ENCODE data around the gene DSC1. TPM values are rescaled to one million over a fixed set of nuclear protein-coding genes. Genes with fewer than 3 reads are reported as not detected.
A peak's percentile ranks its signal among the peaks of the same experiment; 100 is the strongest.

The DSC1 gene, protein sequence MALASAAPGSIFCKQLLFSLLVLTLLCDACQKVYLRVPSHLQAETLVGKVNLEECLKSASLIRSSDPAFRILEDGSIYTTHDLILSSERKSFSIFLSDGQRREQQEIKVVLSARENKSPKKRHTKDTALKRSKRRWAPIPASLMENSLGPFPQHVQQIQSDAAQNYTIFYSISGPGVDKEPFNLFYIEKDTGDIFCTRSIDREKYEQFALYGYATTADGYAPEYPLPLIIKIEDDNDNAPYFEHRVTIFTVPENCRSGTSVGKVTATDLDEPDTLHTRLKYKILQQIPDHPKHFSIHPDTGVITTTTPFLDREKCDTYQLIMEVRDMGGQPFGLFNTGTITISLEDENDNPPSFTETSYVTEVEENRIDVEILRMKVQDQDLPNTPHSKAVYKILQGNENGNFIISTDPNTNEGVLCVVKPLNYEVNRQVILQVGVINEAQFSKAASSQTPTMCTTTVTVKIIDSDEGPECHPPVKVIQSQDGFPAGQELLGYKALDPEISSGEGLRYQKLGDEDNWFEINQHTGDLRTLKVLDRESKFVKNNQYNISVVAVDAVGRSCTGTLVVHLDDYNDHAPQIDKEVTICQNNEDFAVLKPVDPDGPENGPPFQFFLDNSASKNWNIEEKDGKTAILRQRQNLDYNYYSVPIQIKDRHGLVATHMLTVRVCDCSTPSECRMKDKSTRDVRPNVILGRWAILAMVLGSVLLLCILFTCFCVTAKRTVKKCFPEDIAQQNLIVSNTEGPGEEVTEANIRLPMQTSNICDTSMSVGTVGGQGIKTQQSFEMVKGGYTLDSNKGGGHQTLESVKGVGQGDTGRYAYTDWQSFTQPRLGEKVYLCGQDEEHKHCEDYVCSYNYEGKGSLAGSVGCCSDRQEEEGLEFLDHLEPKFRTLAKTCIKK
- total RNA-seq: not detected

DNA sequence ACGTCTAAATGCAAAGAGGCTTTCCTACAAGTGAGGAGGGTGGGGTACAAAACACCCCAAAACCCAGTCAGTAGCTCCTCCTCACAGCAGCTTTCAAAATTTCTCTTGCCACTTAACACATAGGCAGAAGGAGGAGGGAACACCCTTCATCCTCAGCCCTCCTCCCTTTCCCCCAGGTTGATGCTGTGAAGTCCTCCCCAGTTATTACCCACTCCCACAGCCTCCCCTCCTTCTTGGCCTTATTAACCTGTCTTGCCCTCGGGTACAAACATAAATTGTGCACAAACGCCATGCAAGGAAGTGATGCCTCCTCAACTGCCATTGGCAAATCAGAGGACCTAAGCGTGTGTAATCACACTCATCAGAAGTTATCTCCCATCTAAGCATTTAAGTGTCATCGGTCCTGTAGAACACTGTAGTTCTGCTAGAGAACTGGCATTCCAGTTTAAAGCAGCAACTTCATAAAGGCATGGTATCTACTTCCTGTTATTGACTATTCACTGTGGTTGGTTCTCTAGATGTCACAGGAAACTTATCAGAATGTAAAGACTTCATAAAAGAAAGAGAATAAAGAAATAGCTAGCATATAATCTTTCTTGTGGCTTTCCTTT lies at the start of gene DSC1:
DSC1 (minus strand) TSS at position 32 of the 611 bp plus-strand sequence. CDS start 262 bp downstream, outside the sequence.
- no peaks in the 10 kb centered on the region for H3K9me3 ChIP-seq
- TF ChIP-seq POLR2A (IDR thresholded peaks at IDR 0.05): no peak
- TF ChIP-seq, protein P1, sequence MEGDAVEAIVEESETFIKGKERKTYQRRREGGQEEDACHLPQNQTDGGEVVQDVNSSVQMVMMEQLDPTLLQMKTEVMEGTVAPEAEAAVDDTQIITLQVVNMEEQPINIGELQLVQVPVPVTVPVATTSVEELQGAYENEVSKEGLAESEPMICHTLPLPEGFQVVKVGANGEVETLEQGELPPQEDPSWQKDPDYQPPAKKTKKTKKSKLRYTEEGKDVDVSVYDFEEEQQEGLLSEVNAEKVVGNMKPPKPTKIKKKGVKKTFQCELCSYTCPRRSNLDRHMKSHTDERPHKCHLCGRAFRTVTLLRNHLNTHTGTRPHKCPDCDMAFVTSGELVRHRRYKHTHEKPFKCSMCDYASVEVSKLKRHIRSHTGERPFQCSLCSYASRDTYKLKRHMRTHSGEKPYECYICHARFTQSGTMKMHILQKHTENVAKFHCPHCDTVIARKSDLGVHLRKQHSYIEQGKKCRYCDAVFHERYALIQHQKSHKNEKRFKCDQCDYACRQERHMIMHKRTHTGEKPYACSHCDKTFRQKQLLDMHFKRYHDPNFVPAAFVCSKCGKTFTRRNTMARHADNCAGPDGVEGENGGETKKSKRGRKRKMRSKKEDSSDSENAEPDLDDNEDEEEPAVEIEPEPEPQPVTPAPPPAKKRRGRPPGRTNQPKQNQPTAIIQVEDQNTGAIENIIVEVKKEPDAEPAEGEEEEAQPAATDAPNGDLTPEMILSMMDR (IDR thresholded peaks at IDR 0.05): no peak
- no peak within 1 kb of the TSS for H3K27ac ChIP-seq
- intact Hi-C loops (cut with DNase I; ENCODE audit: low total_unique reads): no loop called here
- DNase-seq: no peak
- no peaks in the 10 kb centered on the region for H3K4me1 ChIP-seq
- H3K27me3 ChIP-seq: no peaks in the 10 kb centered on the region
- H3K36me3 ChIP-seq: no peaks in the 10 kb centered on the region
- no peak within 1 kb of the TSS for H3K4me3 ChIP-seq

DNA sequence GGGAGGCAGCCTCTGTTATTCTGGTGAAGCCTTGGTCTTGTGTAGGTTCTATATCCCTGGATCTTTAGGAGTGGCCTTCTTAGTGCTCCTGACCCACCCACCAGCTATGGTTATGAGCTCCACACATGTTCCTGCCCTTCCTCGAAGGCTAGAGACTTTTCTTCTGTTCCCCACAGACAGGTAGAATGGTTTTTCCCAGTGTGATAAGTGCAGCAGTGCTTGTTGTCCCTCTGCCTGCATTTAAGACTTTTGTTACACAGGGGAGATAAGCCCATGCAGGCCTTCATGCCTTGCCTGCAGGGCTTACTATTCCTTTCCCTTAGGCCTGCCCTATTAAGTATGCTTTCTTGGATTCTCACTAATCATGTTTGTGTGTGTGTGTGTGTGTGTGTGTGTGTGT lies 48.4 kb upstream of the DSC1 start:
- DNase-seq: no peak
- Histone ChIP-seq H3K27ac (no peak overlapping the region), H3K4me3 (no peak overlapping the region), H3K4me1 (no peaks in the 10 kb centered on the region), H3K27me3 (no peaks in the 10 kb centered on the region), H3K9me3 (no peaks in the 10 kb centered on the region), H3K36me3 (no peaks in the 10 kb centered on the region)
- TF ChIP-seq POLR2A (IDR thresholded peaks at IDR 0.05): no peak
- intact Hi-C loops (cut with DNase I; ENCODE audit: low total_unique reads): no loop called here

DNA sequence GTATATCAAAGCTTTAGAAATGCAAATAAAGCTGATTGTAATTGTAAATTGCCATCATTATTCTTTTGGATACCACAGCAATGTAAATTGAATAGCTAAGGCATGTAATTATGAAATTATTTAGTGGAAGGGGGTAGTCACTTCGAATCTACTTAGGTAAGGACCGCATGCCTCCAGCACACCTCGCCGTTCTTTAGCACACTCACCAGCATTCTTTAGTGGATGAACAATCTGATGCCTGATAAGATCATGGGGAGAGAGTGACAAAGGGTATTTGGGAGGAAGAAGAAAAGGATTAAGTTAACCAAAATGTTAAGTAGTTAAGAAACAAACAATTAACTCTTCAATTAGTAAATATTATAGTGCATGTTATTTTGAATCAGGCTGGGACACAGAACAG lies 46.4 kb upstream of the DSC1 start:
- Histone ChIP-seq H3K27me3 (no peaks in the 10 kb centered on the region), H3K4me1 (no peaks in the 10 kb centered on the region), H3K27ac (no peak overlapping the region), H3K4me3 (no peak overlapping the region), H3K36me3 (no peaks in the 10 kb centered on the region), H3K9me3 (no peaks in the 10 kb centered on the region)
- TF ChIP-seq POLR2A (IDR thresholded peaks at IDR 0.05): no peak
- TF ChIP-seq, protein P1 (IDR thresholded peaks at IDR 0.05): no peak
- no peak for DNase-seq
- intact Hi-C loops (cut with DNase I; ENCODE audit: low total_unique reads): no loop called here

DNA sequence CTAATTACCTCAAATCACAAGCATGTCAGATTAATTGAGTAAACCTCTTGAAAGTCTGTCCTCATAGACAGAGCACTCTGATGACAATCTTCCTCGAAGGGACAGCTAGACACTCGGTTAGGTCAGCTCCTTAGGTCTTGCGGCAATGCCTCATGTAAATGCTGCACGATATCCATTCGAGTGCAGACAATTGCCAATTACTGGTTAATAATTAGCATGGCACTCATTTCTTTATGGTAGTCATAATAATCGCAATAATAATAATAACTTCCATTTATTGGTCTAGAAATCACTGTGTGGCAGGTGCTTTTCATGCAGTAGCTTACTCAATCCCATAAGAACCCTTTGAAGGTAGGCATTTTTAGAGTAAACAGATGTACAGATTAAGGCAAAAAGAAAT lies 44.7 kb upstream of the DSC1 start:
- Histone ChIP-seq H3K27ac (no peak overlapping the region), H3K27me3 (no peaks in the 10 kb centered on the region), H3K9me3 (no peaks in the 10 kb centered on the region), H3K4me3 (no peak overlapping the region), H3K4me1 (no peaks in the 10 kb centered on the region), H3K36me3 (no peaks in the 10 kb centered on the region)
- intact Hi-C loops (cut with DNase I; ENCODE audit: low total_unique reads): no loop called here
- DNase-seq: no peak
- TF ChIP-seq, protein P1 (IDR thresholded peaks at IDR 0.05): no peak
- TF ChIP-seq POLR2A (IDR thresholded peaks at IDR 0.05): no peak

DNA sequence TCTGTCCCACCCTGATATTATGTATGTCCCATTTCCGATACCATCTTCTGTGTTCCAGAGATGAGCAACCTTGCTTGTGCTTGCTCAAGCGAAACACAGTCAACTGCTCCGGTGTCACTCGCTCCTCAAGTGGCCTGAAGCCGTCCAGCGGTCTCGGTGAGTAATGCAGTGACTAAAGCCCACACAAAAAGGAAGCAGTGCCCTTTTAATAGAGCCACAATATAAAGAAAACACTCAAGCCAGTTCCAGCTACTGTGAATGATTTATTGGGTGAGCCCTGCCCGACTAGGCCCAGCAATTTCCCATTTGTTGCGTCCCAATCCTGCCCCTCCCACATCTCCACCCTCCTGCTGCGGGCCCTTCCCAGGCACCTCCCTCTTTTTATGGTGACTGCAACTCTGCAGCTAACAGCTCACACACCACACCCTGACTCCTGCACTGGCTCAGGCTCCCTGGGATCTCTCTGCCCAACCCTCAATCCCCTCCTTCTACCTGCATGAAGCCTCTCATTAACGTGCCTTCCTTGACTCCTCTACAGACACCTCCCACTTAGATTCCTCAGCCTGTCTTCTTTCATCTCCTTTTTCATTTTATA lies 44.2 kb upstream of the DSC1 start:
- DNase-seq: peak in 1 of 2 donors; percentile 17
- Histone ChIP-seq H3K9me3 (no peaks in the 10 kb centered on the region), H3K4me1 (no peaks in the 10 kb centered on the region), H3K36me3 (no peaks in the 10 kb centered on the region), H3K27ac (no peak overlapping the region), H3K27me3 (no peaks in the 10 kb centered on the region), H3K4me3 (no peak overlapping the region)
- TF ChIP-seq POLR2A (IDR thresholded peaks at IDR 0.05): no peak
- TF ChIP-seq, protein P1 (IDR thresholded peaks at IDR 0.05): no peak
- intact Hi-C loops (cut with DNase I; ENCODE audit: low total_unique reads): no loop called here
